ENCODE data around the gene PPP6R1.

DNA sequence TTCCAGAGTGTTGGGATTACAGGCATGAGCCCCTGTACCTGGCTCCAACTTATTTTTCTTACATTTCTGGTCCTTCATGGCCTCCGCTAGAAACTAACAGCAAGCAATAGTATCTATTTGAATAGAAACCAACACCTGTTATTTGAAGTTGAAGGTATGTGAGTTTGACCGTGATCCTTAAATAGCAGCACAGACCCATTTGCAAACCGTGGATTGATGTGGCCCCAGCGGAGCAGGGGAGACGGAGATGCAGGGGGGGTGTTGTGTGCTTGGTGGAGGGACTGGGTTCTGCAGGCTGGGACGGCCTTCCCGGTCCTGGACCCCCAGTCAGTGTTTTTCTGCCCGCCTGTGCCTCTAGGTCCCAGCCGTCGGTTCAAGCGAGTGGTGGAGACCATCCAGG, 49.5 kb upstream of the PPP6R1 start:
- TF ChIP-seq, protein P1, sequence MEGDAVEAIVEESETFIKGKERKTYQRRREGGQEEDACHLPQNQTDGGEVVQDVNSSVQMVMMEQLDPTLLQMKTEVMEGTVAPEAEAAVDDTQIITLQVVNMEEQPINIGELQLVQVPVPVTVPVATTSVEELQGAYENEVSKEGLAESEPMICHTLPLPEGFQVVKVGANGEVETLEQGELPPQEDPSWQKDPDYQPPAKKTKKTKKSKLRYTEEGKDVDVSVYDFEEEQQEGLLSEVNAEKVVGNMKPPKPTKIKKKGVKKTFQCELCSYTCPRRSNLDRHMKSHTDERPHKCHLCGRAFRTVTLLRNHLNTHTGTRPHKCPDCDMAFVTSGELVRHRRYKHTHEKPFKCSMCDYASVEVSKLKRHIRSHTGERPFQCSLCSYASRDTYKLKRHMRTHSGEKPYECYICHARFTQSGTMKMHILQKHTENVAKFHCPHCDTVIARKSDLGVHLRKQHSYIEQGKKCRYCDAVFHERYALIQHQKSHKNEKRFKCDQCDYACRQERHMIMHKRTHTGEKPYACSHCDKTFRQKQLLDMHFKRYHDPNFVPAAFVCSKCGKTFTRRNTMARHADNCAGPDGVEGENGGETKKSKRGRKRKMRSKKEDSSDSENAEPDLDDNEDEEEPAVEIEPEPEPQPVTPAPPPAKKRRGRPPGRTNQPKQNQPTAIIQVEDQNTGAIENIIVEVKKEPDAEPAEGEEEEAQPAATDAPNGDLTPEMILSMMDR (IDR thresholded peaks at IDR 0.05) = no peak
- TF ChIP-seq POLR2A (IDR thresholded peaks at IDR 0.05) (no peak), POLR2AphosphoS5 (IDR thresholded peaks at IDR 0.05) (no peak), EP300 (IDR thresholded peaks at IDR 0.05) (no peak)
